Measurements from ENCODE around the gene KMT5C. TPM values are rescaled to one million over a fixed set of nuclear protein-coding genes. Genes with fewer than 3 reads are reported as not detected.

The KMT5C gene
- total RNA-seq, 4 donors from 2014 or later = 27.8 to 80.8 (median 31.3) TPM

GRCh38 chr19:55362174-55362989 is 22.7 kb downstream of the KMT5C start:
- Histone ChIP-seq H3K27ac (no peak overlapping the region), H3K27me3 (peaks cover 5% of the 10 kb centered on the region)
- TF ChIP-seq POLR2A (IDR thresholded peaks at IDR 0.05) (no peak), EP300 (IDR thresholded peaks at IDR 0.05; ENCODE audit: low read depth) (no peak), POLR2AphosphoS5 (IDR thresholded peaks at IDR 0.05) (no peak)
- TF ChIP-seq, protein P1, sequence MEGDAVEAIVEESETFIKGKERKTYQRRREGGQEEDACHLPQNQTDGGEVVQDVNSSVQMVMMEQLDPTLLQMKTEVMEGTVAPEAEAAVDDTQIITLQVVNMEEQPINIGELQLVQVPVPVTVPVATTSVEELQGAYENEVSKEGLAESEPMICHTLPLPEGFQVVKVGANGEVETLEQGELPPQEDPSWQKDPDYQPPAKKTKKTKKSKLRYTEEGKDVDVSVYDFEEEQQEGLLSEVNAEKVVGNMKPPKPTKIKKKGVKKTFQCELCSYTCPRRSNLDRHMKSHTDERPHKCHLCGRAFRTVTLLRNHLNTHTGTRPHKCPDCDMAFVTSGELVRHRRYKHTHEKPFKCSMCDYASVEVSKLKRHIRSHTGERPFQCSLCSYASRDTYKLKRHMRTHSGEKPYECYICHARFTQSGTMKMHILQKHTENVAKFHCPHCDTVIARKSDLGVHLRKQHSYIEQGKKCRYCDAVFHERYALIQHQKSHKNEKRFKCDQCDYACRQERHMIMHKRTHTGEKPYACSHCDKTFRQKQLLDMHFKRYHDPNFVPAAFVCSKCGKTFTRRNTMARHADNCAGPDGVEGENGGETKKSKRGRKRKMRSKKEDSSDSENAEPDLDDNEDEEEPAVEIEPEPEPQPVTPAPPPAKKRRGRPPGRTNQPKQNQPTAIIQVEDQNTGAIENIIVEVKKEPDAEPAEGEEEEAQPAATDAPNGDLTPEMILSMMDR (IDR thresholded peaks at IDR 0.05) = no peak

GRCh38 chr19:55362990-55363716 is 23.5 kb downstream of the KMT5C start, which contains the start of gene GARIN5B:
GARIN5B (minus strand) TSS chr19:55363260; CDS start chr19:55363066, 194 bp downstream.
- no peak for DNase-seq

More at GRCh38 chr19:55362174-55362989, 22.7 kb downstream of the KMT5C start:
- Histone ChIP-seq H3K4me1 (no peaks in the 10 kb centered on the region), H3K36me3 (no peaks in the 10 kb centered on the region), H3K9me3 (no peaks in the 10 kb centered on the region), H3K4me3 (no peak overlapping the region)
- DNase-seq = no peak
- in situ Hi-C loops (cut with MboI; ENCODE audit: low pct_ligation_motif_present in 1 of 4, low pct_unique_long_range_greater_than_20kb in 1 of 4, low sequenced_read_pairs in 3 of 4) = no loop called here
- 76 to 93% methylated on average over 3 to 38 of the region's 38 CpGs for WGBS, 2 donors (ENCODE audit: low coverage in 1 of 2)
- intact Hi-C loops (cut with DNase I; ENCODE audit: low total_unique reads) = no loop called here

GRCh38 chr19:55365245-55365644 is 25.6 kb downstream of the KMT5C start:
- H3K27ac ChIP-seq = no peak overlapping the region
- peaks cover 32% of the 10 kb centered on the region for H3K27me3 ChIP-seq
- TF ChIP-seq EP300 (IDR thresholded peaks at IDR 0.05; ENCODE audit: low read depth) (no peak), POLR2A (IDR thresholded peaks at IDR 0.05) (no peak), POLR2AphosphoS5 (IDR thresholded peaks at IDR 0.05) (no peak)
- TF ChIP-seq, protein P1 (IDR thresholded peaks at IDR 0.05) = no peak
- intact Hi-C loops (cut with DNase I; ENCODE audit: low total_unique reads) (no loop called here), in situ Hi-C loops (cut with MboI; ENCODE audit: low pct_ligation_motif_present in 1 of 4, low pct_unique_long_range_greater_than_20kb in 1 of 4, low sequenced_read_pairs in 3 of 4) (no loop called here)
- WGBS, 2 donors (ENCODE audit: low coverage in 1 of 2) = 63 to 81% methylated on average over 2 to 8 of the region's 8 CpGs
- peaks cover 3 to 14% (median 12%) of the 10 kb centered on the region in 4 donors for H3K4me1 ChIP-seq
- no peak overlapping the region for H3K4me3 ChIP-seq
- no peaks in the 10 kb centered on the region for H3K36me3 ChIP-seq
- no peaks in the 10 kb centered on the region for H3K9me3 ChIP-seq
- DNase-seq = no peak

More at GRCh38 chr19:55362990-55363716, 23.5 kb downstream of the KMT5C start, which contains the start of gene GARIN5B:
- Histone ChIP-seq H3K4me1 (no peaks in the 10 kb centered on the region), H3K27me3 (peaks cover 12% of the 10 kb centered on the region), H3K36me3 (no peaks in the 10 kb centered on the region), H3K27ac (no peak within 1 kb of the TSS), H3K4me3 (no peak within 1 kb of the TSS), H3K9me3 (no peaks in the 10 kb centered on the region)
- WGBS, 2 donors (ENCODE audit: low coverage in 1 of 2) = 86% methylated on average over 19 of the region's 27 CpGs; no CpG with 5 or more reads in 1 of the 2 donors
- in situ Hi-C loops (cut with MboI; ENCODE audit: low pct_ligation_motif_present in 1 of 4, low pct_unique_long_range_greater_than_20kb in 1 of 4, low sequenced_read_pairs in 3 of 4) = no loop called here
- intact Hi-C loops (cut with DNase I; ENCODE audit: low total_unique reads) = no loop called here
- TF ChIP-seq EP300 (IDR thresholded peaks at IDR 0.05; ENCODE audit: low read depth) = no peak
- no peak for TF ChIP-seq POLR2A (IDR thresholded peaks at IDR 0.05)
- TF ChIP-seq, protein P1 (IDR thresholded peaks at IDR 0.05) = no peak
- TF ChIP-seq POLR2AphosphoS5 (IDR thresholded peaks at IDR 0.05) = no peak

- intact Hi-C loops (cut with DNase I; ENCODE audit: low total_unique reads) = no loop called here
- TF ChIP-seq POLR2AphosphoS5 (IDR thresholded peaks at IDR 0.05) = no peak
- TF ChIP-seq EP300 (IDR thresholded peaks at IDR 0.05; ENCODE audit: low read depth) = no peak
- TF ChIP-seq POLR2A (IDR thresholded peaks at IDR 0.05) = no peak
- TF ChIP-seq, protein P1 (IDR thresholded peaks at IDR 0.05) = no peak
- WGBS, 2 donors (ENCODE audit: low coverage in 1 of 2) = 76 to 80% methylated on average over 7 to 16 of the region's 19 CpGs
- H3K27me3 ChIP-seq = peaks cover 39% of the 10 kb centered on the region
- in situ Hi-C loops (cut with MboI; ENCODE audit: low pct_ligation_motif_present in 1 of 4, low pct_unique_long_range_greater_than_20kb in 1 of 4, low sequenced_read_pairs in 3 of 4) = no loop called here
- no peak overlapping the region for H3K27ac ChIP-seq
- H3K4me3 ChIP-seq = no peak overlapping the region
- no peaks in the 10 kb centered on the region for H3K9me3 ChIP-seq
- no peaks in the 10 kb centered on the region for H3K36me3 ChIP-seq
- no peak for DNase-seq
- peaks cover 3 to 17% (median 14%) of the 10 kb centered on the region in 4 donors for H3K4me1 ChIP-seq
Measured at GRCh38 chr19:55365964-55366363, 26.3 kb downstream of the KMT5C start.
